ENCODE results near the gene COMTD1.

The COMTD1 gene

DNA sequence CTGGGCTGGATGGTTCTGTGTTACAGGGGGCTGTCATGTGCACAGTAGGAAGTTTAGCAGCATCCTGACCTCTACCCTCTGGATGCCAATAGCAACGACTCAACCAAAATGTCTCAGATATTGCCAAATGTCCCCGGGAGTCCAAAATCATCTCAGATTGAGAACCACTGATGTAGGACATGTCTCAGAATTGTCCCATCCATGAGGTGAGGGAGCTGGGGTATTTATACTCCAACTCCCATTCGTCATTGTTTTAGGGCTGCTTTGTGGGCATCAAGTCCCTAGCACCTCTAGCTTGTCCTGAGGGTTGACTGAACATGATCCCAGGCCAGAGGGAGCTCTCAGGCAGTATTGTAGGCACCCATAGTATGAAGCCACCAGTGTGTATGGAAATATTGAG, 25.2 kb upstream of the COMTD1 start:
- no peaks in the 10 kb centered on the region for H3K36me3 ChIP-seq (ENCODE audit: control insufficient read depth in 4 of 4, insufficient read depth in 4 of 4, low read length in 3 of 4)
- H3K27ac ChIP-seq (ENCODE audit: insufficient read depth in 1 of 2, low read depth in 1 of 2, low read length in 2 of 2, poor library complexity in 1 of 2, severe bottlenecking in 2 of 2) = no peak overlapping the region
- CTCF ChIA-PET = interaction anchor here (0.9 kb wide), 1 partner anchor 9 kb away, joined by 3 read pairs; no protein-coding TSS in a partner anchor
- peaks cover 0 to 7% (median 2%) of the 10 kb centered on the region in 4 experiments for H3K4me1 ChIP-seq (ENCODE audit: control extremely low read depth in 1 of 4, control insufficient read depth in 4 of 4, insufficient read depth in 4 of 4, low read length in 3 of 4)
- WGBS (ENCODE audit: insufficient coverage) = 50% methylated on average over 2 of the region's 3 CpGs
- no peaks in the 10 kb centered on the region for H3K27me3 ChIP-seq (replicated peaks in 2 of 5; ENCODE audit: control insufficient read depth in 4 of 5, insufficient read depth in 5 of 5, low read length in 4 of 5)
- no peak for DNase-seq
- POLR2A ChIA-PET = no interaction called here
- no peak overlapping the region for H3K4me3 ChIP-seq (ENCODE audit: control insufficient read depth in 1 of 7, extremely low read depth in 1 of 7, insufficient read depth in 4 of 7, low read depth in 2 of 7, low read length in 6 of 7)
- peaks cover 0 to 4% (median 0%) of the 10 kb centered on the region in 5 experiments for H3K9me3 ChIP-seq (ENCODE audit: control extremely low read depth in 1 of 5, control insufficient read depth in 4 of 5, insufficient read depth in 2 of 5, low read depth in 1 of 5, low read length in 4 of 5)

DNA sequence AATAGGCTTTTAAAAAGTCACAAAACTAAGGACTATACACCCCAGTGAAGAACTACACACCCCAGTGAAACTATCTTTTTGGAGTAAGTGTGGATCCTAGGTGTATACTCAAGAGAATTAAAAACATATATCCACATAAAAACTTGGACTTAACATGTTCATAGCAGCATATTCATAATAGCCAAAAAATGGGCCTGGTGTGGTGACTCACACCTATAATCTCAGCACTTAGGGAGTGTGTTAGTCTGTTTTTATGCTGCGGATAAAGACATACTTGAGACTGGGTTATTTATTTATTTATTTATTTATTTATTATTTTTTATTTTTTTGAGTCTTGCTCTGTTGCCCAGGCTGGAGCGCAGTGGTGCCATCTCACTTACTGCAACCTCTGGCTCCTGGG, 19.0 kb upstream of the COMTD1 start:
- DNase-seq = no peak
- Histone ChIP-seq H3K4me1 (ENCODE audit: control extremely low read depth in 1 of 4, control insufficient read depth in 4 of 4, insufficient read depth in 4 of 4, low read length in 3 of 4) (no peaks in the 10 kb centered on the region), H3K27me3 (replicated peaks in 2 of 5; ENCODE audit: control insufficient read depth in 4 of 5, insufficient read depth in 5 of 5, low read length in 4 of 5) (no peaks in the 10 kb centered on the region), H3K4me3 (ENCODE audit: control insufficient read depth in 1 of 7, extremely low read depth in 1 of 7, insufficient read depth in 4 of 7, low read depth in 2 of 7, low read length in 6 of 7) (no peak overlapping the region), H3K9me3 (ENCODE audit: control extremely low read depth in 1 of 5, control insufficient read depth in 4 of 5, insufficient read depth in 2 of 5, low read depth in 1 of 5, low read length in 4 of 5) (peaks cover 0 to 27% (median 7%) of the 10 kb centered on the region in 5 experiments), H3K36me3 (ENCODE audit: control insufficient read depth in 4 of 4, insufficient read depth in 4 of 4, low read length in 3 of 4) (no peaks in the 10 kb centered on the region), H3K27ac (ENCODE audit: insufficient read depth in 1 of 2, low read depth in 1 of 2, low read length in 2 of 2, poor library complexity in 1 of 2, severe bottlenecking in 2 of 2) (no peak overlapping the region)
- POLR2A ChIA-PET = no interaction called here
- CTCF ChIA-PET = interaction anchor here (0.7 kb wide), 1 partner anchor 156 kb away, joined by 3 read pairs; no protein-coding TSS in a partner anchor
- no CpG with 5 or more reads among the region's 2 CpGs for WGBS (ENCODE audit: insufficient coverage)

- no peak for DNase-seq
- Histone ChIP-seq H3K27ac (ENCODE audit: insufficient read depth in 1 of 2, low read depth in 1 of 2, low read length in 2 of 2, poor library complexity in 1 of 2, severe bottlenecking in 2 of 2) (no peak overlapping the region), H3K27me3 (replicated peaks in 2 of 5; ENCODE audit: control insufficient read depth in 4 of 5, insufficient read depth in 5 of 5, low read length in 4 of 5) (no peaks in the 10 kb centered on the region), H3K9me3 (ENCODE audit: control extremely low read depth in 1 of 5, control insufficient read depth in 4 of 5, insufficient read depth in 2 of 5, low read depth in 1 of 5, low read length in 4 of 5) (peaks cover 0 to 27% (median 7%) of the 10 kb centered on the region in 5 experiments), H3K4me1 (ENCODE audit: control extremely low read depth in 1 of 4, control insufficient read depth in 4 of 4, insufficient read depth in 4 of 4, low read length in 3 of 4) (no peaks in the 10 kb centered on the region), H3K4me3 (ENCODE audit: control insufficient read depth in 1 of 7, extremely low read depth in 1 of 7, insufficient read depth in 4 of 7, low read depth in 2 of 7, low read length in 6 of 7) (no peak overlapping the region), H3K36me3 (ENCODE audit: control insufficient read depth in 4 of 4, insufficient read depth in 4 of 4, low read length in 3 of 4) (no peaks in the 10 kb centered on the region)
- ChIA-PET CTCF (no interaction called here), POLR2A (no interaction called here)
- WGBS (ENCODE audit: insufficient coverage) = no CpG with 5 or more reads among the region's 1 CpG
These were observed 17.8 kb upstream of the COMTD1 start for GRCh38 chr10:75253281-75254220.

- Histone ChIP-seq H3K4me1 (ENCODE audit: control extremely low read depth in 1 of 4, control insufficient read depth in 4 of 4, insufficient read depth in 4 of 4, low read length in 3 of 4) (no peaks in the 10 kb centered on the region), H3K36me3 (ENCODE audit: control insufficient read depth in 4 of 4, insufficient read depth in 4 of 4, low read length in 3 of 4) (no peaks in the 10 kb centered on the region), H3K4me3 (ENCODE audit: control insufficient read depth in 1 of 7, extremely low read depth in 1 of 7, insufficient read depth in 4 of 7, low read depth in 2 of 7, low read length in 6 of 7) (no peak overlapping the region), H3K9me3 (ENCODE audit: control extremely low read depth in 1 of 5, control insufficient read depth in 4 of 5, insufficient read depth in 2 of 5, low read depth in 1 of 5, low read length in 4 of 5) (peaks cover 0 to 25% (median 7%) of the 10 kb centered on the region in 5 experiments), H3K27me3 (replicated peaks in 2 of 5; ENCODE audit: control insufficient read depth in 4 of 5, insufficient read depth in 5 of 5, low read length in 4 of 5) (no peaks in the 10 kb centered on the region), H3K27ac (ENCODE audit: insufficient read depth in 1 of 2, low read depth in 1 of 2, low read length in 2 of 2, poor library complexity in 1 of 2, severe bottlenecking in 2 of 2) (no peak overlapping the region)
- ChIA-PET CTCF (interaction anchor here (1.2 kb wide), 1 partner anchor 15 kb away, joined by 3 read pairs; no protein-coding TSS in a partner anchor), POLR2A (no interaction called here)
- no peak for DNase-seq
- WGBS (ENCODE audit: insufficient coverage) = 75% methylated on average over 2 of the region's 3 CpGs
These were observed 15.2 kb upstream of the COMTD1 start for GRCh38 chr10:75250934-75251333.

GRCh38 chr10:75247797-75248196, 12.0 kb upstream of the COMTD1 start:
- ChIA-PET POLR2A (no interaction called here), CTCF (interaction anchor here (1.4 to 2.2 kb wide), 3 partner anchors 11 to 17 kb away, joined by 3 to 13 read pairs (median 4); partner anchors contain the start of gene COMTD1)
- Histone ChIP-seq H3K27me3 (replicated peaks in 2 of 5; ENCODE audit: control insufficient read depth in 4 of 5, insufficient read depth in 5 of 5, low read length in 4 of 5) (peaks cover 0 to 2% (median 0%) of the 10 kb centered on the region in 5 experiments), H3K4me3 (ENCODE audit: control insufficient read depth in 1 of 7, extremely low read depth in 1 of 7, insufficient read depth in 4 of 7, low read depth in 2 of 7, low read length in 6 of 7) (no peak overlapping the region), H3K27ac (ENCODE audit: insufficient read depth in 1 of 2, low read depth in 1 of 2, low read length in 2 of 2, poor library complexity in 1 of 2, severe bottlenecking in 2 of 2) (no peak overlapping the region), H3K9me3 (ENCODE audit: control extremely low read depth in 1 of 5, control insufficient read depth in 4 of 5, insufficient read depth in 2 of 5, low read depth in 1 of 5, low read length in 4 of 5) (peaks cover 0 to 8% (median 4%) of the 10 kb centered on the region in 5 experiments), H3K4me1 (ENCODE audit: control extremely low read depth in 1 of 4, control insufficient read depth in 4 of 4, insufficient read depth in 4 of 4, low read length in 3 of 4) (no peaks in the 10 kb centered on the region), H3K36me3 (ENCODE audit: control insufficient read depth in 4 of 4, insufficient read depth in 4 of 4, low read length in 3 of 4) (no peaks in the 10 kb centered on the region)
- WGBS (ENCODE audit: insufficient coverage) = 94% methylated on average over 3 of the region's 5 CpGs
- no peak for DNase-seq

DNA sequence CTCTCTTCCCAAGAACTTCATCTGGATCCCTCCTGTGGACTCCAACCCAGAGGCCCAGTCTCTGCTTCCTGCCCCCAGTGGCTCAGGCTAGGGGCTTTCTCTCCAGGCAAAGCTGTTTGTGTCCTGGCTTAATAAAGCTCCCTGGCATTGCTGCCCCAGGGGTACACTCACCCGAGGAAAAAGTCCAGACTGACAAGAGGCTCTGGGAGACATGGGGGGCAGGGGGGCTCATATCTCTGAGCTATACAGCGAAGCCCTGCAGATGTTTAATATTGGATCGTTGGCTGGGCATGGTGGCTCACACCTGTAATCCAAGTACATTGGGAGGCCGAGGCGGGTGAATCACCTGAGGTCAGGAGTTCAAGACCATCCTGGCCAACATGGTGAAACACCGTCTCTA, 10.7 kb upstream of the COMTD1 start:
- H3K4me3 ChIP-seq (ENCODE audit: control insufficient read depth in 1 of 7, extremely low read depth in 1 of 7, insufficient read depth in 4 of 7, low read depth in 2 of 7, low read length in 6 of 7) = no peak overlapping the region
- H3K27ac ChIP-seq (ENCODE audit: insufficient read depth in 1 of 2, low read depth in 1 of 2, low read length in 2 of 2, poor library complexity in 1 of 2, severe bottlenecking in 2 of 2) = no peak overlapping the region
- no peaks in the 10 kb centered on the region for H3K4me1 ChIP-seq (ENCODE audit: control extremely low read depth in 1 of 4, control insufficient read depth in 4 of 4, insufficient read depth in 4 of 4, low read length in 3 of 4)
- DNase-seq = no peak
- H3K36me3 ChIP-seq (ENCODE audit: control insufficient read depth in 4 of 4, insufficient read depth in 4 of 4, low read length in 3 of 4) = no peaks in the 10 kb centered on the region
- H3K9me3 ChIP-seq (ENCODE audit: control extremely low read depth in 1 of 5, control insufficient read depth in 4 of 5, insufficient read depth in 2 of 5, low read depth in 1 of 5, low read length in 4 of 5) = no peaks in the 10 kb centered on the region
- CTCF ChIA-PET = interaction anchor here (1.4 to 2.2 kb wide), 3 partner anchors 10 to 18 kb away, joined by 3 to 13 read pairs (median 4); partner anchors contain the start of gene COMTD1
- POLR2A ChIA-PET = no interaction called here
- peaks cover 0 to 2% (median 0%) of the 10 kb centered on the region in 5 experiments for H3K27me3 ChIP-seq (replicated peaks in 2 of 5; ENCODE audit: control insufficient read depth in 4 of 5, insufficient read depth in 5 of 5, low read length in 4 of 5)
- whole genome bisulfite sequencing (ENCODE audit: insufficient coverage) = 93% methylated on average over 5 of the region's 6 CpGs
